Occipital lobe (tissue), 2 donors: ENCODE measurements around the gene SNRNP48. TPM values are rescaled to one million over a fixed set of nuclear protein-coding genes. Genes with fewer than 3 reads are reported as not detected.

Source experiments
- DNase-seq: peaks from one replicate; lab custom pipeline; 2025; lab: John Stamatoyannopoulos, UW
- total RNA-seq: library from RNA; depleted of rRNA; stranded (reverse); fragments of >200 nt; gene quantifications from one replicate; pipeline ENCODE4 v1.2.3, GENCODE V29; 2014

SNRNP48 gene
- total RNA-seq, 1 donor from 2014 or later: 24.0 TPM

GRCh38 chr6:7559196-7559595, 30.8 kb upstream of the SNRNP48 start:
- no peak for DNase-seq

- DNase-seq: no peak
Measured at GRCh38 chr6:7559651-7560385, 30.2 kb upstream of the SNRNP48 start.

GRCh38 chr6:7561153-7561964, 28.6 kb upstream of the SNRNP48 start:
- DNase-seq: no peak

GRCh38 chr6:7562769-7563168, 27.2 kb upstream of the SNRNP48 start:
- no peak for DNase-seq

GRCh38 chr6:7566107-7566506, 23.9 kb upstream of the SNRNP48 start:
- no peak for DNase-seq

- no peak for DNase-seq
Measured at GRCh38 chr6:7566617-7567173, 23.3 kb upstream of the SNRNP48 start.

- no peak for DNase-seq
Measured at GRCh38 chr6:7568021-7568420, 22.0 kb upstream of the SNRNP48 start.

- no peak for DNase-seq
Measured at GRCh38 chr6:7569082-7569481, 20.9 kb upstream of the SNRNP48 start.

GRCh38 chr6:7572213-7572943, 17.6 kb upstream of the SNRNP48 start:
- no peak for DNase-seq

- no peak for DNase-seq
Measured at GRCh38 chr6:7574500-7574899, 15.5 kb upstream of the SNRNP48 start.

- DNase-seq: no peak
Measured at GRCh38 chr6:7578516-7578915, 11.5 kb upstream of the SNRNP48 start.

- no peak for DNase-seq
Measured at GRCh38 chr6:7578931-7579330, 11.1 kb upstream of the SNRNP48 start.

GRCh38 chr6:7579851-7580250, 10.1 kb upstream of the SNRNP48 start:
- no peak for DNase-seq

- DNase-seq: no peak
Measured at GRCh38 chr6:7580537-7580926, 9.5 kb upstream of the SNRNP48 start.

GRCh38 chr6:7580927-7581618, 8.9 kb upstream of the SNRNP48 start:
- no peak for DNase-seq

- no peak for DNase-seq
Measured at GRCh38 chr6:7585287-7585930, 4.6 kb upstream of the SNRNP48 start.

GRCh38 chr6:7587631-7588100, 2.3 kb upstream of the SNRNP48 start:
- DNase-seq: no peak

GRCh38 chr6:7588506-7588905, 1.5 kb upstream of the SNRNP48 start:
- no peak for DNase-seq

GRCh38 chr6:7589221-7589620, 777 bp upstream of the SNRNP48 start:
- no peak for DNase-seq

- no peak for DNase-seq
Measured at GRCh38 chr6:7590918-7591302, 912 bp downstream of the SNRNP48 start.

- no peak for DNase-seq
Measured at GRCh38 chr6:7591770-7592169, 1.8 kb downstream of the SNRNP48 start.
